SKM-1 (cell line): ENCODE results near the gene CCDC33.
A peak's percentile ranks its signal among the peaks of the same experiment; 100 is the strongest.
"Not testable (repeated sequence)": the region's sequence is repeated elsewhere in the genome, so short reads cannot be mapped to it uniquely, and the experiment has no call there.

Experiments
- DNase-seq: peaks from one replicate; lab custom pipeline; 2025; ENCODE audit not compliant: unreplicated experiment; lab: John Stamatoyannopoulos, UW

CCDC33 gene

GRCh38 chr15:74333093-74333492 lies 97.0 kb downstream of the CCDC33 start:
- DNase-seq: no peak

DNA sequence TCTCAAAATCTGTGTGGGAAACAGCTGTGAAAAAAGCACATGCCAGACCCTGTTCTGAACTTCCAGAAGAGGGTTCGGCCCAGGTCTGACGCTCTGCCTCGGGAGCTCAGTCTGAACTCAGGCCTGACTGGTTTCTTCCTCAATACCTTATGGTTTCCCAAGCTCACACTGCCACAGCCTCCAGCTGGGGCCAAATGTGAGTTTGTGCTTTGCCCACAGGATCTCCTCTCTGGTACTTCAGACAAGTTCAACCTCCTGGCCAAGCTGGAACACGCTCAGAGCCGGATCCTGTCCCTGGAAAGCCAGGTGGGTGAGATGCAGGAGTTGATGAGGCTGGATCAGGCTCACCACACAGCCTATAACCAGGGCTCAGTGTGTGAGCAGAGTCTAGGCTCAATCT lies 97.5 kb downstream of the CCDC33 start:
- DNase-seq: no peak

GRCh38 chr15:74334127-74334526 lies 98.0 kb downstream of the CCDC33 start:
- DNase-seq: no peak

DNA sequence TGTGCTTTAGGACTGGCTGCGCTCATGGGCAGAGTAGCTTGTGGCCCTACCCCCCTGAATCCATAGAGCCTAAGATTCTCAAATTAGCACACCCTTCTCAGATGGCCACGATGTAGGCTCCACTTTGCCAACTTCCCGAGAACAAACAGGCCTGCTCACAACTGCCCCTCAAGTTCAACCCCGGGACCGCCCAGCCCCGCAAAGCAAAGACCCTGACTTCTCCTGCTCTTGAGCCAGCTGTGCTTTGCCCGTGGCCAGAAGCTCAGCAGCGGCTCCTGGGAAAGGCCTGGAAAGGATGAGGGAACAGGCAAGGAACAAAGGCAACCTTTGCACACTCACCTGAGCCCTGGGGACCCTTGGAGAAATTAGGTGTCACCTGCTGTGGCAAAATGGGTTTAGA lies 99.3 kb downstream of the CCDC33 start:
- no peak for DNase-seq

GRCh38 chr15:74336061-74337005 lies 100.2 kb downstream of the CCDC33 start:
- DNase-seq: no peak

DNA sequence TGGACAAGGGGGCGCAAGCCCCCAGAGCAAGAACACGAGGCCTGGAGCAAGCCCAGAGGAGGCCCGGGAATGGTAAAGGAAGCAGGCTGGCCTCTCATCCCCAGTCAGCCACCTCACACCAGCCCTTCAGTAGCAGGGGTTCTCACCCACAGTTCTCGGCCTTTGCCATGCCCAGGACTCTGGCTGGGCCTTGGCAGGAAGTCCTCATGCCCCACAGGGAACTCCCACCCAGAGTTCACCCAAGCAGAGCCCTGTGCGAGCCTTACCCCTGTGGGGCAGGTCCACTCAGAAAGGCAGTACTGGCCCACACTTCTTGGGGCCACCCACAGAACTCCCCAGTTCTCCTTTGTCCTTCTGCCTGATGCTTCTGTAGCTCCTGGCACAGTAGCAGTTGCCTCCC lies 101.0 kb downstream of the CCDC33 start:
- DNase-seq: no peak

- no peak for DNase-seq
These were observed 101.6 kb downstream of the CCDC33 start for GRCh38 chr15:74337607-74338211.

- no peak for DNase-seq
These were observed 102.5 kb downstream of the CCDC33 start for GRCh38 chr15:74338676-74339075.

DNA sequence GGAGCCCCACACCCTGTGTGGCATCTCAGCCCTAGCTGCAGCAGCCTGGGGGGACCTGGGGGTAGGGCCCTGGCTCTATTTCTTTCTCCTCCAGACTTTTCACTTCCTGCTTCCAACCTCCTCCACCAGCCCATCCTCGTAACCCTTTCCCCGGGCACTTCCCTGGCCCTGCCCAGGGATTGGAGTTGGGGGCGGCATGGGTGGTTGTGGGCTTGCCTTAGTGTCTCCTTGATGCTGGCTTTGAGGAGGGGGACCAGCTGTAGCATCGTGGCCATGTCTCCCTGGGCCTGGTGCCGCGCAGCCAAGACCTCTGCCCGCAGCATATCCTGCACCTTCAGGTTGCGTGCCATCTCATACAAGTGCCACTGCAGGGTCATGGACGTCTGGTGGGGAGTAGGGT lies 103.2 kb downstream of the CCDC33 start:
- DNase-seq: no peak

GRCh38 chr15:74340150-74340549 lies 104.0 kb downstream of the CCDC33 start:
- DNase-seq: peak; percentile 32

GRCh38 chr15:74343127-74343796 lies 107.1 kb downstream of the CCDC33 start:
- DNase-seq: no peak

DNA sequence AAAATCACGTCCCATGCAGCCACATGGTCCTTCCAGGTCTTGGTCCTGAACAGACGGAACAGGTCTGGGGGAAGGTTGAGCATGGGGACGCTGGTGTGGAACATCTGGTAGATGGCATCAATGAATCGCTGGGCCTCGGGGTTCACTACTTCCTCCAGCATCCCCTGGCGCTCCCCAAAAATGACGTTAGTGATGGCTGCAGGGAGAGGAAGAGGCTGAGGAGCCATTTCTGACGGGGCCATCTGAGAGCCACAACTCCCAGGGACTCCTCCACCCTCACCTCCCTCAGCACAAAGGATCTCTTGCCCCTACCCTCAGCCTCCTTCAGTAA lies 107.6 kb downstream of the CCDC33 start:
- no peak for DNase-seq

GRCh38 chr15:74345051-74345450 lies 108.9 kb downstream of the CCDC33 start:
- DNase-seq: no peak

DNA sequence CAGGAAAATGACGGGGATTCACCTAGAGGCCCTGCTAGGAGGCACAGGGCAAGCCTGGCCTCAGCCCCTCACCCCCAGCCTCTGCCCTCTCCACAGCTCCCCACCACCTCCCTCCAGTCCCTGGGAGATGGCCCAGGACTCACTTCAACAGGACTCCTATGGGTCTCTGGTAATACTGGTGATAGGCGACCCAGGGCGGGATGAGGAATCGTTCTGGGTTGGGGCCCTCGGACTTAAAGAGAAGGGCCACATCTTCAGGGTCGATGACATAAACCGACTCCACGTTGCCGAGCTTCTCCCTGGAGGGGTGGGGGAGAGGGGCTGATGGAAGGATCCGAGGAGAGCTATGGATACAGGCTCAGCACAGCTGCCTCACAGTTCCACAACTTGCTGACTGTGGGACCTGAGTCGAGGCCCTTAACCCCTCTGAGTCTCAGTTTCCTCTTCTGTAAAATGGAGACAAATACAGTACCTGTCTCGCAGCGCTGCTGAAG lies 111.7 kb downstream of the CCDC33 start:
- no peak for DNase-seq

DNA sequence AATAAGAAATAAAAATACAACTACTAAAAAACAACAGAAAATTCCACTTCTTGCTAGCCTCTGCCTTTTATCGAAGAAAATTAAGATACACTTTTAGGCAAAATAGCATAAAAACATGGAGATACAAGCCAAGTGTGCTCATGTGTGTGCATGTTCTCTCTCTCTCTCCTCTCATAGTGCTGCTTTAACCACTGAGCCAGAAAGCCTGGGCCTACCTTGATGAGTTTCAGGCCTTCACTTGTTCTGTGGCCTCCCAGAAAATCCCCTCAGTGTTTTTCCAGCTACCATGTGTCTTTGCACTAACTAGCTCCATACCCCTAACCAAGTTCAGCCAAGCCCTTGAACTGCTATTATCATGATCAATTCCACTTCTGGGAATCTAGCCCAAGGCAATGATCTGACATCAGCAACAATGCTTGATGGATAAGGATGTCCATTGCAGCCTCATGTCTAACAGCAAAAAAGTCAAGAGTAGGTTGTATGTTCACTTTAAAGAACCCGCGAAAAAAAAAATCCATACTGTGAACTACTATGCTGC lies 113.2 kb downstream of the CCDC33 start:
- no peak for DNase-seq

DNA sequence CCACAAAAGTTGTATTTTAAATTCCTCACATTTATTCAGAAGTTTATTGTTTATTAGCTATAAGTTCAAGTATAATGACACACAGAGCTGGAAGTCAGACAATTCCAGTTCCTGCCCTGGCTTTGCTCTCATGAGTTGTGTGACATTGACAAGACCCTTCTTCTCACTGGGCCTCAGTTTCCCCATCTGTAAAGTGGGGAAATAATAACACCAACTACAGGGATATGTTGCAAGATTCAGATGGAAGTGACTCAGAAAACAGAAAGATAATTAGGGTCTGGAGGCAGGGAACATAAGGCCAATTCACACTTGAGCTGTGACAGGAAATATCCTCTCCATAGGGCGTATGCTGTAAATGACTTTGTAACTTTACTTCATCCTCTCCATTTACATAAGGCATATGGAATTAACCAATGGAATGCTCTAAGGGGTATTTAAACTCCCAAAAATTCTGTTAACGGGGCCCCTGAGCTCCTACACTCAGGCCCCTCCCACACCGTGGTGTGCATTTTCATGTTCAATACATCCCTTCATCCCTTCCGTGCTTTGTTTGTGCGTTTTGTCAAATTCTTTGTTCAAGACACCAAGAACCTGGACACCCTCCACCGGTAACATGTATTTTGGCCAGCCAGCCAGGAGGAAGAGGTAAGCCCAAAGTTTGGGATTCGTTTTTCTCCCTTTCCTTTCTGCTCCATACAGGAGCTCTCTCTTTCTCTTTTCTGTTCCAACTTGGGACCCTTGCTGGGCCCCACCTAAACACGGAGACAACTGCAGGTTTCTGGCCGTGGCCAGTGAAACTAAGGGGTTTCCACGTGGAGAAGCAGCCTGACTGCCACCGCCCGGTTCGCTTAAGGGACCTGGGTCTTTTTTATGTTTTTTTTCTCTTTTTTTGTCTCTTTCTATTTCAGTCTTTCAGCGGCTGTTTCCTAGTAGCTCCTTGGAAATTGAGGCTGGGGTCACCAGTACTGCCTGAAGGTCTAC lies 114.5 kb downstream of the CCDC33 start:
- DNase-seq: no peak

DNA sequence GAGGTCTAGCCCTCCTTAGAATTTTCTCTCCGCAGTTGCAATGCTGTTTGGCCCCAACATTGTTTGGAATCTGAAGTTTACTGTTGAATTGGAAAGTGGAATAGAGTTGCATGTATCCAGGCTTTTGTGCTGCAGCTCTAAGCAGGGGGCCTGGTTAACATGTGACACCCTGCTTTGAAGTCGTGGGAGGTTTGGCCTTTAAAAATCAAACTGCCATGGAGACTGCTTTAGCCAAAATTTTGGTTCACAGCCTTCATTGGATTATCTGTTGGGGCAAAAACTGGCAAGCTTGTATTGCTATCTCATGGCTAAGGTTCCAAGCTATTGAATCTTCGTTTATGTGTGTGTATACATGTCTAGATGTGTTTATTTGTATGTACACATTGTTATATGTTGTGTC lies 115.5 kb downstream of the CCDC33 start:
- no peak for DNase-seq

DNA sequence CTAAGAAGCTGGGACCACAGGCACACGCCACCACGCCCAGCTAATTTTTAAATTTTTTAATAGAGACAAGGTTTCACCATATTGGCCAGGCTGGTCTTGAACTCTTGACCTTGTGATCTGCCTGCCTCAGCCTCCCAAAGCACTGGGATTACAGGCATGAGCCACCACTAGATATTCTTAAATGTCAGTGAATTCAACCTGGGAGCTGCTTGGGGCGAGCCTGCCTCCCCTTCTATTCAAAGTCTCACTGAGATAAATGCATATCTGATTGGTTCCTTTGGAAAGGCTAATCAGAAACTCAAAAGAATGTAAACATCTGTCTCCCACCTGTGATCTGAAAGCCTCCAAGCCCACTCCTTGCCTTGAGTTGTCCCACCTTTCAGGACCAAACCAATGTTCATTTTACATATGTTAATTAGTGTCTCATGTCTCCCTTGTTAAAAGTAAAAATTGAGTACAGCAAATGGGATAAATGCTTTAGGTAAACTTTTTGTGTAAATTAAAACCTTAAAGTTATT lies 116.3 kb downstream of the CCDC33 start:
- DNase-seq: no peak

DNA sequence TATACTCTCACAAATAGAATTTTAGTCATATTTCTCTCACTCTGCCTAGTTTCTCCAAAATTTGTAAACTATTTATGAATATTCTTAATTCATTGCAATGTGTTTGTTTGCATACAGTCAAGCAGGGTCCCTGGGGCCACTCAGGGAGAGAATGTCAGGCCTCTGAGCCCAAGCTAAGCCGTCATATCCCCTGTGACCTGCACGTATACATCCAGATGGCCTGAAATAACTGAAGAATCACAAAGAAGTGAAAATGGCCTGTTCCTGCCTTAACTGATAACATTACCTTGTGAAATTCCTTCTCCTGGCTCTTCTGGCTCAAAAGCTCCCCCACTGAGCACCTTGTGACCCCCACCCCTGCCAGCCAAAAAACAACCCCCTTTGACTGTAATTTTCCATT lies 117.9 kb downstream of the CCDC33 start:
- not testable (repeated sequence) for DNase-seq

DNA sequence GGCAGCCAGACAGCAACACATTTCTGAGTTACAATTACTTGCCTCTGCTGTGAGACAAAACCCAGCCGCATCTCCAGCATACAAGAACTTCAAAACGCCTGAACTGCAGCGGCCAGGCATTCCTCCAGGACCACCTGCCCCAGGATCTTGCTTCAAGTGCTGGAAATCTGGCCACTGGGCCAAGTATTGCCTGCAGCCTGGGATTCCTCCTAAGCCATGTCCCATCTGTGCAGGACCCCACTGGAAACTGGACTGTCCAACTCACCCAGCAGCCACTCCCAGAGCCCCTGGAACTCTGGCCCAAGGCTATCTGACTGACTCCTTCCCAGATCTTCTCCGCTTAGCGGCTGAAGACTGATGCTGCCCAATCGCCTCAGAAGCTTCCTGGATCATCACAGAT lies 119.9 kb downstream of the CCDC33 start:
- DNase-seq: not testable (repeated sequence)
